Left renal pelvis (tissue), 4 donors: ENCODE results near the gene SPATA31C1. TPM values are rescaled to one million over a fixed set of nuclear protein-coding genes. Genes with fewer than 3 reads are reported as not detected.
"Not testable (repeated sequence)": the region's sequence is repeated elsewhere in the genome, so short reads cannot be mapped to it uniquely, and the experiment has no call there.

ENCODE experiments used
- DNase-seq, 4 donors: peaks; one replicate each; pipeline ENCODE4 v3.0.0-alpha.2; 2013; ENCODE audit warnings: low read depth in 4 of 4, low spot score in 3 of 4
- polyA plus RNA-seq, 4 donors: library from polyadenylated mRNA; unstranded; fragments of 120-200 nt; gene quantifications; one replicate each; pipeline ENCODE4 v1.2.1, GENCODE V29; 2013; ENCODE audit not compliant: insufficient read length in 4 of 4

Gene SPATA31C1
- polyA plus RNA-seq: under 1 TPM; 0.16 to 0.63 (median 0.52) TPM

- DNase-seq: not testable (repeated sequence)
Observed at GRCh38 chr9:87917662-87918061, at the start of gene SPATA31C1. SPATA31C1 (plus strand) TSS chr9:87917962.

DNA sequence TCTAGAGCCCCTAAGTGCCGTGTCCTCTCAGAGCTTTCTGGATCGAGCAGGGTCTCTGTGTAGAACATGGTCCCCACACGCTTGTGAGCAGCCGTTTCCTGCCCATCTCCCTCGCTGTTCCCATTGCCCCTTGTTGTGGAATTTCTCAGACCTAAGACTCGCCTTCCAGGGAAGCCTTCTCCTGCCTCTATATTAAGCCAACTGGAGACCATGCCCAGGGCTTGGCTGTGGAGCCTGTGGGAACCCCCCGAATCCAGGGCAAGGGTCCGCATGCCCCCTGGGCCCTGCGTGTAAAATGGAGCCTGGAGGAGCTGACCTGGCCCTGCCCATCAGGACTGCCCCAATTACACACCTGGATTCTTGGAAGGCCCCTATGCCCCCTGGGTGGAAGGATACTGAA, 49.6 kb upstream of the SPATA31C1 start:
- no peak for DNase-seq

GRCh38 chr9:87868635-87869034, 49.1 kb upstream of the SPATA31C1 start:
- no peak for DNase-seq

- no peak for DNase-seq
Observed at GRCh38 chr9:87869082-87869481, 48.7 kb upstream of the SPATA31C1 start.

GRCh38 chr9:87871425-87872078, 46.2 kb upstream of the SPATA31C1 start:
- DNase-seq: no peak

DNA sequence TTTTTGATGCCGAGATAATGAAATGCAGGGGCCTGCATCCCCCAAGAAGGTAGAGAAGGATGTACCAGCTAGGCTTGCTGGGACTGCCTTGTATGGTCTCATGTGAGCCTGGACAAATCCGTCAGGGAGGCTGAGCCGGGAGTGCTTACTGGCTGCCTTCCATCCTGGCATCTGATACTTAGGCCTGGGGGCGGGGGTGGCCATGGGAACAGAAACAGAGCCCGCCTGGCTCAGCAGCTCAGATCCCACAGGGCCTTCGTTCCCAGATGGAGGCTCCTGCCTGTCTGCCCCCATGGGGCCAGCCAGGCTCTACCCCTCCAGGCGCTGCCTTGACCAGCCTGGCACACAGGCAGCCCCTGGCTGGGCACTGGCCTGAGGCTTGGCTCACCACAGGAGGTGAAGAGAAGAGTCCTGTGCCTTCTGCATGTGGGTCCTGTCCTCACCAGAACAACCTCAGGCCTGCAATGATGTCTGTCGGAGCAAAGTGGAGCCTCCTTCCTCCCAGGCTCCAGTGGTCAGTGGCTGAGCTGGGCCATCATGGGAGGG, 45.6 kb upstream of the SPATA31C1 start:
- no peak for DNase-seq

- no peak for DNase-seq
Observed at GRCh38 chr9:87873607-87874303, 44.0 kb upstream of the SPATA31C1 start.

GRCh38 chr9:87874304-87874623, 43.5 kb upstream of the SPATA31C1 start:
- no peak for DNase-seq

DNA sequence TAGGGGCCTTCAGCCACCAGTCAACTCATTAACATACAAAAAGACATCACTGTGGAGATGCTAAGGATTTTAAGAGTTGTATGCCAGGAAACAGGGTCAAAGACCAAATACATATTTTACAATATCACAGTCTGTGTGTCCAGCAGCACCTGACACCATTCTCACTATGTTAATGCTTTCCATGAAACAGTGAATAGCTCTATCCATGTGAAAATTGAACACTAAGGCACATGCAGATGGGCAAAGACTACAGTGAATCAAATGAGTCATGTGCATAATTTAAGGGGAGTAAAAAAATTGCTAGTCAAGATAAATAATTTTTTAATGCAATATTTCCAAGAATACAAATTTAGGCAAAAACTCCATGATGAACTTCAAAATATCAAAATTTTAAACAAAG, 42.7 kb upstream of the SPATA31C1 start:
- no peak for DNase-seq

DNA sequence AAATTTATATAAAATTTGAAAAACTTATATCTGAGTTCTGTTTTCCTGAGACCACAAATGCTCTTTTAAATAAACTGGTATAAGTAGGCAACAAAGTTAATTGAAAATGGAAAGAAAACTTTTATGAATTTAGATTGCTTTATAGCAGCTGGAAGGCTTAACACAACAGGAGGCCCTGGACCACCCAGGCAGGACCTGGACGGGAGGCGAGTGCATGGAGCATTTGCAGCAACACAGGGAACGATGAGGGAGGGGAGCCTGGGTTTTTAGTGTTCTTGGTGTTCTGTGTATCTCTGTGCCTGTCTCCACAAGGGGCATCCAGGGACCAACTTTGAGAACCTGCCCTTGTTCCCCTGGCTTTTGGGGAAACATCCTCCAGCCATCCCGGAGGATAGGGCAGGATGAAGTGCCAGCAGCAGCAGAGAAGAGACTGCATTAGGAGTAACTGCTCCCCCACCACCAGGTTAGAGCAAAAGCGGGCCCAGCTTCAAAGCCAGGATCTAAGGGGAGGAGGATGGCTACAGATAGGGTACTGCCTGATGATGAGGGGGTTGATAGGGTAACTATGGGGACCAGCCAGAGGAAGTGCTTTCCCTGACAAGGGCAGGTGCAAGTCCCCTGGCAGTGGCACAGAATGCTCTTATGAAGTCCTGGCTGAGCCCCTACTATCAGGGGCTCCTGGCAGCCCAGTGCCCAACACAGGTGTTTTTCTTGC, 41.8 kb upstream of the SPATA31C1 start:
- no peak for DNase-seq

GRCh38 chr9:87876708-87877107, 41.1 kb upstream of the SPATA31C1 start:
- DNase-seq: no peak

DNA sequence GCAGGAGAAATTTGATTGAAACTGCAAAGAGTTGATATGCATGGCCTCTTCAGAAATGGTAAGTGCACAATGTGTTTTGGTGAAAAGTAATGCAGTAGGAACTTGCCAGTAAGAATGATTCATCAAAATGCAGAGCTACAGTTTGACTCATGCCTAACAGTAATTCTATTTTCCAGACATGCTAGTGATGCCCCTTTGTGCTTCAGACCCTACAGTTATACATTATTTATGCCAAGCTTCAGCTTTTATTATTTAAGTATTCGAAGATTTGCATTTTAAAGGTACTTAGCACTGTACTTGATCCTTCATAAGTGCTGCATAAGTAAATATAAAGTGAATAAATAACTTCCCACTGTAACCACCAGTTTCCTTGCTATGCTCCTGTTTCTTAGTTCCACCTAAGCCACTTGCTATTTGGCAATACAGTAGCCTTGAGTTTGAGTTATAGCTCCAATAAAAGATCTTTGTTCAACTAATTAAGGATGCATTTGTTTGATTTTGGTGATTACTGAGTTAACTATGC, 38.7 kb upstream of the SPATA31C1 start:
- DNase-seq: no peak

DNA sequence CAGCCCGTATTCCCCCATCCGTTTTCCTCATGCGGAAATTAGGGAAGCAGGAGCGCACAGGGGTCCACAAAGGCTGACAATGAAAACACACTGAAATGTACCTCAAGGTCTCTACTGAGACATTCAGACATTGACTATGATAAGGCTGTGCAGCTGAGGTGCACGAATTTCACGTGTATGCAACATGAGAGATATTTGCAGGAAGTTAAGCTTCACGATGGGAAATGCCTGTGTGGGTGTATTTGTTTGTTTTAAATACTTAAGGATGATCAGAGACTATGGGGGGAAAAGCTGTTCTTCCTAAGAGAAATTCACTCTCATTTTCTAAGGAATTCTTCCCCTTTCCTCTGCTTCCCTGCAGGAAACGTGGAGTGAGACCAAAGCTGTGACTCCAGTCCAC, 37.6 kb upstream of the SPATA31C1 start:
- no peak for DNase-seq

GRCh38 chr9:87880683-87881082, 37.1 kb upstream of the SPATA31C1 start:
- no peak for DNase-seq

DNA sequence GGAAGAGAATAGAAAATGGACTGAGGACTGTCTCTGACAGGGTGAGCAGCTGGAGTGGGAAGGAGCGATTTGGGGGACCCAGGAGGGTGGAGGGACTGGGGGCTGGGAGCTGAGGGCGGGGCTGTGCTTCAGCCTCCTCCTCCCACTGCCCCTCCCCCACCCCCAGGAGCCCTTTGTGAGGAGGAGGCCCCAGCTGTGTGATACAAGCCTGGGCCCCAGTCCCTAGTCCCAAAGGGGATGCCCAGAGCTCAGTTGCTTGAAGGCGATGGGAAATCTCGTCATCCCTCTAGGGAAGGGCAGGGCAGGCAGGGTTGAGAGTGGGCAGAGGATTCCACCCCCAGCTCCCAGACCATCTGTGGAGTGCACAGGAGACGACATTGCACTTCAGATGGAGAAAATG, 35.1 kb upstream of the SPATA31C1 start, which contains the start of gene SPATA31E1:
Gene SPATA31E1, plus strand, starts transcription at position 251 of the 400 bp plus-strand sequence. Its CDS starts 15 bp downstream, at position 266.
- DNase-seq: no peak

DNA sequence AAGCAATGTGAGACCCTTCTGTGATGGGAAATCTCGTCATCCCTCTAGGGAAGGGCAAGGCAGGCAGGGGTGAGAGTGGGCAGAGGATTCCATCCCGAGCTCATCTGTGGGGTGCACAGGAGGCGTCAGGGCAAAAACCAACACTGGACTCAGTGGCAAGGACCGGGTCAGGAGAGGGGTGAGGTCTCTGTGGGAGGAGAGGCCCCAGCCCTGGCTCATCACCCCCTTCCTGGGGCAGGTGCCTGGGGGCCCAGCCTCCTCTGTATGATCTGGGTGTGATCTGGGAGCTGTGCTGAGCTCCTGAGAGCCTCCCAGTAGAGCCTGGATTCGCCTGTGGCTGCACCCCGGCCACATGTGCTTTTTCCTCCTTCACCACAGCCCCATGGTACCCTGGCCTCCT, 34.5 kb upstream of the SPATA31C1 start:
- DNase-seq: no peak

- no peak for DNase-seq
Observed at GRCh38 chr9:87883990-87884389, 33.8 kb upstream of the SPATA31C1 start.

- DNase-seq: no peak
Observed at GRCh38 chr9:87884578-87885459, 32.9 kb upstream of the SPATA31C1 start.

DNA sequence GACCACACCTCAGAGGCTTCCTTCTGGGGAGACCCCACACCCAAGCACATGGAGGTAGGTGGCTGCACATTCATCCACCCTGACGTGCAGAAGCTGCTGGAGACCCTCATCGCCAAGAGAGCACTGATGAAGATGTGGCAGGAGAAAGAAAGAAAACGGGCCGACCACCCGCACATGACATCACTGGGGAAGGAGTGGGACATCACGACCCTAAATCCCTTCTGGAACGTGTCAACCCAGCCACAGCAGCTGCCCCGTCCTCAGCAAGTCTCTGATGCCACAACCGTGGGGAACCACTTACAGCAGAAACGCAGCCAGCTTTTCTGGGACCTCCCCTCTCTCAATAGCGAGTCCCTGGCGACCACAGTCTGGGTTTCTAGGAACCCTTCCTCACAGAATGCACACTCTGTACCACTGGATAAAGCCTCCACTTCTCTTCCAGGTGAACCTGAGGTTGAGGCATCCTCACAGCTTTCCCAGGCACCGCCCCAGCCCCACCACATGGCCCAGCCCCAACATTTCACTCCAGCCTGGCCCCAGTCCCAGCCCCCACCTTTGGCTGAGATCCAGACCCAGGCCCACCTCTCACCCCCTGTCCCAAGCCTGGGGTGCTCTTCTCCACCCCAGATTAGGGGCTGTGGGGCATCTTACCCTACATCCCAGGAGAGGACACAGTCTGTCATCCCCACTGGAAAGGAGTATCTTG, 32.1 kb upstream of the SPATA31C1 start:
- no peak for DNase-seq
